ENCODE results near the gene KRT15. TPM values are rescaled to one million over a fixed set of nuclear protein-coding genes. Genes with fewer than 3 reads are reported as not detected.
A peak's percentile ranks its signal among the peaks of the same experiment; 100 is the strongest.

Gene KRT15
- total and polyA plus RNA-seq, 2 donors = 4.7 to 11.9 TPM

DNA sequence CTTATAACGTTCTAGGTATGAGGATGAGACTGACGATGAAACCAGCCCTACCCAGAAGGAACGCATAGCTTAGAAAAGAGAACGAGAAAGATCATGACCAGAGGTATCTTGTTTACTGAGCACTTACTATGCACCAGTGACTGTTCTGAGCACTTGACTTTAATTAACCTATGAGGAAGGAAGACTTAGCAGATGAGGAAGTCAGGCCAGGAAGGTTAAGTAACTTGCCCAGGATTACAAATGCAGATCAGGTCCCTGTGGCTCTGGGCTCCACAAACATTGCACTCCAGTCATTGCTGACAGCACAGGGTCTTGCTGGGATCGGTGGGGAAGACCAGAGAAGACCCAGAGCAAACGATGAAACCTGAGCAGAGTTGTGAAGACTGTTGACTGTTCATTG, 20.4 kb downstream of the KRT15 start:
- peak overlapping the region; percentile 34 for H3K27ac ChIP-seq (ENCODE audit: low read depth)
- no peaks in the 10 kb centered on the region for H3K36me3 ChIP-seq (ENCODE audit: insufficient read depth)
- 64% methylated on average over 6 of the region's 6 CpGs for WGBS
- H3K4me1 ChIP-seq (ENCODE audit: insufficient read depth) = no peaks in the 10 kb centered on the region
- DNase-seq (ENCODE audit: extremely low spot score) = no peak
- no peak overlapping the region for H3K4me3 ChIP-seq (ENCODE audit: low read depth, low read length)

GRCh38 chr17:41496803-41497484, 21.7 kb downstream of the KRT15 start:
- no peaks in the 10 kb centered on the region for H3K4me1 ChIP-seq (ENCODE audit: insufficient read depth)
- H3K36me3 ChIP-seq (ENCODE audit: insufficient read depth) = no peaks in the 10 kb centered on the region
- WGBS = 65% methylated on average over 12 of the region's 12 CpGs
- DNase-seq (ENCODE audit: extremely low spot score) = no peak
- no peak overlapping the region for H3K4me3 ChIP-seq (ENCODE audit: low read depth, low read length)
- H3K27ac ChIP-seq (ENCODE audit: low read depth) = no peak overlapping the region

- H3K4me3 ChIP-seq (ENCODE audit: low read depth, low read length) = no peak overlapping the region
- no peak overlapping the region for H3K27ac ChIP-seq (ENCODE audit: low read depth)
- WGBS = 61% methylated on average over 2 of the region's 2 CpGs
- H3K4me1 ChIP-seq (ENCODE audit: insufficient read depth) = no peaks in the 10 kb centered on the region
- no peaks in the 10 kb centered on the region for H3K36me3 ChIP-seq (ENCODE audit: insufficient read depth)
- no peak for DNase-seq (ENCODE audit: extremely low spot score)
These were observed 24.2 kb downstream of the KRT15 start for GRCh38 chr17:41494524-41494923.

- H3K4me3 ChIP-seq (ENCODE audit: low read depth, low read length) = no peak overlapping the region
- H3K4me1 ChIP-seq (ENCODE audit: insufficient read depth) = no peaks in the 10 kb centered on the region
- no peak for DNase-seq (ENCODE audit: extremely low spot score)
- H3K27ac ChIP-seq (ENCODE audit: low read depth) = no peak overlapping the region
- H3K36me3 ChIP-seq (ENCODE audit: insufficient read depth) = no peaks in the 10 kb centered on the region
- WGBS = 39% methylated on average over 4 of the region's 4 CpGs
These were observed 25.9 kb downstream of the KRT15 start for GRCh38 chr17:41492771-41493170.

GRCh38 chr17:41492351-41492750, 26.3 kb downstream of the KRT15 start:
- no peak overlapping the region for H3K27ac ChIP-seq (ENCODE audit: low read depth)
- no peak for DNase-seq (ENCODE audit: extremely low spot score)
- H3K4me1 ChIP-seq (ENCODE audit: insufficient read depth) = no peaks in the 10 kb centered on the region
- H3K36me3 ChIP-seq (ENCODE audit: insufficient read depth) = no peaks in the 10 kb centered on the region
- 58% methylated on average over 6 of the region's 6 CpGs for WGBS
- H3K4me3 ChIP-seq (ENCODE audit: low read depth, low read length) = no peak overlapping the region

GRCh38 chr17:41491476-41491875, 27.2 kb downstream of the KRT15 start:
- no peaks in the 10 kb centered on the region for H3K4me1 ChIP-seq (ENCODE audit: insufficient read depth)
- no peak overlapping the region for H3K27ac ChIP-seq (ENCODE audit: low read depth)
- H3K36me3 ChIP-seq (ENCODE audit: insufficient read depth) = no peaks in the 10 kb centered on the region
- H3K4me3 ChIP-seq (ENCODE audit: low read depth, low read length) = no peak overlapping the region
- DNase-seq (ENCODE audit: extremely low spot score) = no peak
- 48% methylated on average over 2 of the region's 2 CpGs for WGBS

DNA sequence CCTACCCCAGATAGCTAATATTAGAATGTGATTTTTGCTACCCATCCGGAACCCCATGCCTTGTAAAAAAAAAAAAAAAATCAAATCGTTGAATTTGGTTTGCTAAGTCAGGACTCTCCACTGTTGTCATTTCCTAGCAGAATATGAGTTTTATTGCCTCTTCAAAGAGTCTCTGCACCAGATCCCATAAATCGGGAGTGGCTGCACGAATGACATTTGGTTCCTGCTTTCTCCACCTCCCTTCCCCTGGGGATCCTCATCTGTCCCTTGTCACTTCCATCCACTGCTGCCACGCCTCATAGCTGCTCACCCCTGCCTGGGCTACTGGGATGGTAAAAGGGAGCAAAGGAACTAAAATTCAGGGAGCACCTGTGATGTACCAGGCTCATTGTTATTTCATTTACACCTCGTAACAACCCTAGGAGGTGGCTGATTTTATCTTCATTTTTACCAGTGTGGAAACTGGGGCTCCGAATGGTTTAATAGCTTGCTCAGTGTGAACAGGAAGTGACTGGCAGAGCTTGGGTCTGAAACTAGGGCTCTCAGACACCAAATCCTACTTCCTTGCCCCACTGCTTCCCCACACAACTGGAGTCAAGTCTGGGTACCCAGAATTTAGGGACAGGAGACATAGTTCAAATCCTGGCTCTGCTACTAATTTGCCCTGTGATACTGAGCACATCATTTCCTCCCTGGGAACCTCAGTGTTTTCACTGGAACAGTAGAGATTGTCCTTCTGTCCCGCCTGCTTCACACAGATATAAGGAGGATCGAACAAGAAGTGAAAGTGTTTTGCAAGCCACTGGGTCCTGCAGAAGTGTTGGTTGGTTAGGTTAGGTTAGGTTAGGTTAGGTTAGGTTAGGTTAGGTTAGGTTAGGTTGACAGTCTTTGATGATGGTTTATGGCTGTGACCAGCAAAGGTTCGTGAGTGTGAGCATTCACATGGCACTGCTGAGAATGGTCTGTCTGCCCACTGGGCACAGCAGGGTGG, 28.4 kb downstream of the KRT15 start:
- H3K4me3 ChIP-seq (ENCODE audit: low read depth, low read length) = no peak overlapping the region
- WGBS = 60% methylated on average over 10 of the region's 10 CpGs
- no peak overlapping the region for H3K27ac ChIP-seq (ENCODE audit: low read depth)
- DNase-seq (ENCODE audit: extremely low spot score) = no peak
- H3K4me1 ChIP-seq (ENCODE audit: insufficient read depth) = no peaks in the 10 kb centered on the region
- no peaks in the 10 kb centered on the region for H3K36me3 ChIP-seq (ENCODE audit: insufficient read depth)

DNA sequence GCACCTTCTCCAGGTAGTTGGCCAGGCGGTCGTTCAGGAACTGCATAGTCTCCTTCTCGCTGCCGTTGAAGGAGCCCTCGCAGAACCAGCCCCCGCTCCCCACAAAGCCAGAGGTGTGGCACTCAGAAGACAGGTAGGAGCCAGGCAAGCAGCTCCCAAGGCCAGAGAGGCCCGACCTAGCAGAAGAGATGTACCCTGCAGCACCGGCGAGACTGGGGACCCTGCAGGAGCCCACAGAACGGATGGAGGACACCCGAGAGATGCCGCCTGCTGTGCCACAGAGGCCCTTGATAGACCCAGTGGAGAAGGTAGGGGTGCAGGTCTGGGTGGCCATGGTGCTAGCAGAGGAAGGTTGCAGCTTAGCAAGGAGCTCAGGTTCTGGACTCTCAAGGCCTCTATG, 29.2 kb downstream of the KRT15 start, which contains the start of gene KRT36:
Gene KRT36 (minus strand): TSS at position 380 of the 400 bp plus-strand sequence. CDS start 46 bp downstream, at position 334.
- Histone ChIP-seq H3K4me1 (ENCODE audit: insufficient read depth) (no peaks in the 10 kb centered on the region), H3K36me3 (ENCODE audit: insufficient read depth) (no peaks in the 10 kb centered on the region), H3K27ac (ENCODE audit: low read depth) (no peak within 1 kb of the TSS), H3K4me3 (ENCODE audit: low read depth, low read length) (no peak within 1 kb of the TSS)
- DNase-seq (ENCODE audit: extremely low spot score) = no peak
- 93% methylated on average over 12 of the region's 12 CpGs for whole genome bisulfite sequencing

DNA sequence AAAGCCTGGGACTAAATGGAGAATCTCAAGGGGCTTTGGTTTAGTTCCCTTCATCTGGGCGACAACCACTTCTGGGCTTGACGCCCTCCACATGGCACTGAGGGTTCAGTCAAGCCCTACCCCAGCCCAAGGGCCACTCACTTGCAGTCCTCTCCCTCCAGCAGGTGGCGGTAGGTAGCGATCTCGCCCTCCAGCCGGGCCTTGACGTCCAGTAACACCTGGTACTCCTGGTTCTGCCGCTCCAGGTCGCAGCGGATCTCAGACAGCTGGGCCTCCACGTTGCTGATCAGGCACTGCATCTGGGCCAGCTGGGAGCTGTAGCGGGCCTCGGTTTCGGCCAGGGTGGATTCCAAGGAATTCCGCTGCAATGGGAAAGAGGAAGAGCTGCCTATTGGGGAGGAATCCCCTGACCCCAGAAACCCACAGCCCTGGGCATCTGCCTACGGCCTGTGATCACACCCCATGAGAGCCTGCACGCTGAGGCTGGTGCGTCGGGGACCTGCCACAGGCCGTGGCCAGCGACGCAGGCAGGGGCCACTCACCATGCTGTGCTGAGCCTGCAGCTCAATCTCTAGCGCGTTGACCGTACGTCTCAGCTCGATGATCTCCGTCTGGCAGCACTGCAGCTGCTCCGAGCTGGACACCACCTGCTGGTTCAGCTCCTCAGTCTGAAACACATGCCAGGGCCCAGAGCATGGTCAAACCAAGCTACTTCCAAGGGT, 31.7 kb downstream of the KRT15 start:
- no peak for DNase-seq (ENCODE audit: extremely low spot score)

DNA sequence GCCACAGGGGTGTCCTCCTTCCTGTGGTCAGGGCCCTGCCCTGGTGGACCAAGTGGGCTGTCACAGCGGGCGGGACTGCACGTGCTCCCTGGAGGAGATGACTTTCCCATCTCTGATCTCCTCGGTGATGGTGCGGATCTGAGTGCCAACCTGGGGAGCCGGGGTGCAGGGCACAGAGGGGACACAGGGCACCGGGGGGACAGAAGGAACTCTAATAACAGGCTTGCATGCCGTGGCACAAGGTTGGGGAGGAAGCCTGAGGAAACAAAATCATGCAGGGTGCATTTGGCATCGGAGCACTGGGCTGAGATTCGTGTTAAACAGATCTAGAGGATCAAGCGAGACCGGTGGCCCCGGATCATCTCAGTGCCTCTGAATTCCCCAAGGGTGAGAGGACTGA, 32.4 kb downstream of the KRT15 start:
- Histone ChIP-seq H3K27ac (ENCODE audit: low read depth) (no peak overlapping the region), H3K4me1 (ENCODE audit: insufficient read depth) (no peaks in the 10 kb centered on the region), H3K4me3 (ENCODE audit: low read depth, low read length) (no peak overlapping the region), H3K36me3 (ENCODE audit: insufficient read depth) (no peaks in the 10 kb centered on the region)
- 91% methylated on average over 13 of the region's 13 CpGs for WGBS
- no peak for DNase-seq (ENCODE audit: extremely low spot score)

More for the DNA sequence above, 31.7 kb downstream of the KRT15 start:
- Histone ChIP-seq H3K4me1 (ENCODE audit: insufficient read depth) (no peaks in the 10 kb centered on the region), H3K4me3 (ENCODE audit: low read depth, low read length) (no peak overlapping the region), H3K27ac (ENCODE audit: low read depth) (no peak overlapping the region), H3K36me3 (ENCODE audit: insufficient read depth) (no peaks in the 10 kb centered on the region)
- 69% methylated on average over 29 of the region's 29 CpGs for WGBS

GRCh38 chr17:41484920-41485904, 33.5 kb downstream of the KRT15 start:
- Histone ChIP-seq H3K4me1 (ENCODE audit: insufficient read depth) (no peaks in the 10 kb centered on the region), H3K27ac (ENCODE audit: low read depth) (no peak overlapping the region), H3K4me3 (ENCODE audit: low read depth, low read length) (no peak overlapping the region), H3K36me3 (ENCODE audit: insufficient read depth) (no peaks in the 10 kb centered on the region)
- WGBS = 87% methylated on average over 8 of the region's 8 CpGs
- no peak for DNase-seq (ENCODE audit: extremely low spot score)

DNA sequence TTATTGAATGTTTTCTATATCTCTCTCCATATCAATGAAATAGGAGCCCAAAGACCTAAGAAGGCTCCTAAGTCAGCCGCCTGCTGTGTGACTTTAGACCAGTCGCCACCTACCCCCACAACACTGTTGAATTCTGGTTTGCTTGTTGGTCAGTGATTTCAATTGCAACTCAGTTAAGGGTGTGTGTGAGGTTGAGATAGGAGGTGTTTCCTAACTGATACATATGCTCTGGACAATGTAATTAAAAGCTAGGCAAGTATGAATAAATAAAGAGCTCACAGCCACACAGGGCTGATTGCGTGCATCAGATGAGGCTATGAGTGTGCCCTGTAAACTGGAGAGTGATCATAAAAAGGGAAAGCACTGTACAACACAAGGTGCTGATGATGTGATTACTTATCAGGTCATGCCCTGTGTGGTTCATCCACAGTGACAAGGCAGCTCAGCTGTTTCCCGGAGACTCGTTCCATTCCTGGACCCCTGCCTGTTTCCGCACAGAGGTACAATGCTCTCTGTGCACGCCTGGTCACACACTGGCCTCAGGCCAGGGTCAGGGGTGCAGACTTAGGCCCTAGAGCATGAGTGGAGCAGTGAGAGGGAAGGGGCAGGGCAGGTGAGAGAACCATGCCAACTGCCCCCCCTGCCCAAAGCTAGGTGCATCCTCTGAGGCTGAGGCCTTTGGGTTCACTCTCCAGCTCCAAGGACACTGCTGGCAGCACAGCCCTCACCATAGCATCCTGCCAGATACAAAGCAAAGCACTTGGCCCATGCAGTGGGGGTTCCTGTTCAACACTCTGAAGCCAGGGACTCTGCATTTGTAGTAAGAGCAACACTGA, 34.5 kb downstream of the KRT15 start:
- Histone ChIP-seq H3K4me3 (ENCODE audit: low read depth, low read length) (no peak overlapping the region), H3K27ac (ENCODE audit: low read depth) (no peak overlapping the region), H3K4me1 (ENCODE audit: insufficient read depth) (no peaks in the 10 kb centered on the region), H3K36me3 (ENCODE audit: insufficient read depth) (no peaks in the 10 kb centered on the region)
- WGBS = 54% methylated on average over 7 of the region's 7 CpGs
- DNase-seq (ENCODE audit: extremely low spot score) = no peak

Measured in urinary bladder (tissue), 4 donors.